Lung (tissue), 12 donors: Measurements from ENCODE around the gene LGI1. TPM values are rescaled to one million over a fixed set of nuclear protein-coding genes. Genes with fewer than 3 reads are reported as not detected.

Source experiments
- ATAC-seq: fragments of 200-7000 bp; cut with Tn5 transposase; one replicate; pipeline ENCODE4 v1.9.1; 2020; ENCODE audit warnings: moderate number of reproducible peaks; ENCODE audit not compliant: insufficient read depth, low FRiP score
- DNase-seq, 3 donors: peaks; one replicate each; pipeline ENCODE4 v3.0.0-alpha.2; 2013 to 2017
- H3K27ac ChIP-seq, 2 donors: one replicate each; pipeline ENCODE4 v1.5.1; 2013; ENCODE audit warnings: mild to moderate bottlenecking in 2 of 2, moderate library complexity in 2 of 2, control low read depth in 1 of 2, inconsistent platforms in 1 of 2, low read depth in 1 of 2, low read length in 1 of 2
- H3K27me3 ChIP-seq, 3 donors: one replicate each; pipeline ENCODE4 v1.5.1; 2013; ENCODE audit warnings: low read length in 2 of 3; ENCODE audit not compliant: control insufficient read depth in 3 of 3, insufficient read depth in 3 of 3
- H3K36me3 ChIP-seq, 4 donors: one replicate each; pipeline ENCODE4 v1.5.1; 2013; ENCODE audit warnings: low read length in 4 of 4, mild to moderate bottlenecking in 1 of 4, moderate library complexity in 1 of 4; ENCODE audit not compliant: control insufficient read depth in 4 of 4, insufficient read depth in 4 of 4
- H3K4me1 ChIP-seq, 5 donors: one replicate each; pipeline ENCODE4 v1.5.1; 2013; ENCODE audit warnings: low read length in 5 of 5, mild to moderate bottlenecking in 2 of 5, moderate library complexity in 1 of 5; ENCODE audit not compliant: control insufficient read depth in 5 of 5, insufficient read depth in 5 of 5
- H3K4me3 ChIP-seq: one replicate; pipeline ENCODE4 v1.5.1; 2013; ENCODE audit warnings: mild to moderate bottlenecking, control low read depth, moderate library complexity
- H3K9ac ChIP-seq, 2 donors: one replicate each; pipeline ENCODE4 v1.5.1; 2013; ENCODE audit warnings: low read length in 2 of 2, control low read depth in 1 of 2; ENCODE audit not compliant: insufficient read depth in 1 of 2
- H3K9me3 ChIP-seq, 4 donors: one replicate each; pipeline ENCODE4 v1.5.1; 2013; ENCODE audit warnings: low read length in 3 of 4, mild to moderate bottlenecking in 1 of 4, moderate library complexity in 1 of 4; ENCODE audit not compliant: control insufficient read depth in 4 of 4, insufficient read depth in 3 of 4
- WGBS, 2 donors: extraction: QIAGEN DNeasy Blood & Tissue Kit; methylation state at CpG; one replicate each; pipeline ENCODE4 v1.1.7; 2013; 5-methylcytosine and 5-hydroxymethylcytosine counted together
- polyA plus RNA-seq, 2 donors: library from polyadenylated mRNA; stranded (reverse); fragments of 200-250 nt; gene quantifications; one replicate each; pipeline ENCODE4 v1.2.1, GENCODE V29; 2013
- total RNA-seq, 2 donors: library from RNA; depleted of rRNA in 1 of 2; stranded (reverse); fragments of >200 nt in 1 of 2; gene quantifications; one replicate each; pipeline ENCODE4 v1.2.1, GENCODE V29; 2014 to 2021
- TF ChIP-seq, protein P1 (sequence below): IDR thresholded peaks from 2 replicates; pipeline ENCODE4 v1.5.1; 2012; ENCODE audit warnings: mild to moderate bottlenecking; ENCODE audit errors: control extremely low read depth, extremely low read depth
- donor health status: control.
- donor health status: control.
- donor health status: Bipolar disorder and iron deficiency.
- donor health status: healthy.
- donor health status: DM: yes; HTN: yes; CAD: no.

The LGI1 gene
- total and polyA plus RNA-seq, 4 donors = 0.68 TPM; not detected in 3

GRCh38 chr10:93754761-93755160, 3.0 kb upstream of the LGI1 start:
- Histone ChIP-seq H3K4me1 (peaks cover 0 to 36% (median 17%) of the 10 kb centered on the region in 5 donors), H3K27me3 (peaks cover 0 to 25% (median 21%) of the 10 kb centered on the region in 3 donors), H3K9ac (no peak overlapping the region), H3K36me3 (no peaks in the 10 kb centered on the region), H3K27ac (no peak overlapping the region), H3K4me3 (no peak overlapping the region), H3K9me3 (no peaks in the 10 kb centered on the region)
- TF ChIP-seq, protein P1, sequence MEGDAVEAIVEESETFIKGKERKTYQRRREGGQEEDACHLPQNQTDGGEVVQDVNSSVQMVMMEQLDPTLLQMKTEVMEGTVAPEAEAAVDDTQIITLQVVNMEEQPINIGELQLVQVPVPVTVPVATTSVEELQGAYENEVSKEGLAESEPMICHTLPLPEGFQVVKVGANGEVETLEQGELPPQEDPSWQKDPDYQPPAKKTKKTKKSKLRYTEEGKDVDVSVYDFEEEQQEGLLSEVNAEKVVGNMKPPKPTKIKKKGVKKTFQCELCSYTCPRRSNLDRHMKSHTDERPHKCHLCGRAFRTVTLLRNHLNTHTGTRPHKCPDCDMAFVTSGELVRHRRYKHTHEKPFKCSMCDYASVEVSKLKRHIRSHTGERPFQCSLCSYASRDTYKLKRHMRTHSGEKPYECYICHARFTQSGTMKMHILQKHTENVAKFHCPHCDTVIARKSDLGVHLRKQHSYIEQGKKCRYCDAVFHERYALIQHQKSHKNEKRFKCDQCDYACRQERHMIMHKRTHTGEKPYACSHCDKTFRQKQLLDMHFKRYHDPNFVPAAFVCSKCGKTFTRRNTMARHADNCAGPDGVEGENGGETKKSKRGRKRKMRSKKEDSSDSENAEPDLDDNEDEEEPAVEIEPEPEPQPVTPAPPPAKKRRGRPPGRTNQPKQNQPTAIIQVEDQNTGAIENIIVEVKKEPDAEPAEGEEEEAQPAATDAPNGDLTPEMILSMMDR = no peak
- DNase-seq (no peak), ATAC-seq (no peak)
- WGBS, 2 donors = 83 to 89% methylated on average over 3 of the region's 3 CpGs

- peak in 2 of 3 donors; percentile 70 to 78 for DNase-seq
- no peak overlapping the region for H3K27ac ChIP-seq
- no peak for ATAC-seq
These were observed 2.2 kb upstream of the LGI1 start for GRCh38 chr10:93755443-93756116.

GRCh38 chr10:93756118-93756517, 1.6 kb upstream of the LGI1 start:
- H3K36me3 ChIP-seq = no peaks in the 10 kb centered on the region
- H3K4me1 ChIP-seq = peaks cover 0 to 36% (median 17%) of the 10 kb centered on the region in 5 donors
- ATAC-seq (no peak), DNase-seq (no peak)
- TF ChIP-seq, protein P1 = no peak
- H3K4me3 ChIP-seq = no peak overlapping the region
- H3K9ac ChIP-seq = no peak overlapping the region
- H3K27me3 ChIP-seq = peaks cover 0 to 37% (median 34%) of the 10 kb centered on the region in 3 donors
- no peak overlapping the region for H3K27ac ChIP-seq
- H3K9me3 ChIP-seq = no peaks in the 10 kb centered on the region
- 45 to 56% methylated on average over 3 of the region's 3 CpGs for WGBS, 2 donors

More at GRCh38 chr10:93755443-93756116, 2.2 kb upstream of the LGI1 start:
- 60 to 68% methylated on average over 10 of the region's 10 CpGs for WGBS, 2 donors
- no peaks in the 10 kb centered on the region for H3K9me3 ChIP-seq
- H3K27me3 ChIP-seq = peaks cover 0 to 32% (median 29%) of the 10 kb centered on the region in 3 donors
- H3K36me3 ChIP-seq = no peaks in the 10 kb centered on the region
- H3K4me1 ChIP-seq = peaks cover 0 to 36% (median 17%) of the 10 kb centered on the region in 5 donors
- H3K4me3 ChIP-seq = no peak overlapping the region
- peak overlapping the region in 1 of 2 donors; percentile 11 for H3K9ac ChIP-seq
- TF ChIP-seq, protein P1 = no peak
